ENCODE measurements around the gene TP53.

DNA sequence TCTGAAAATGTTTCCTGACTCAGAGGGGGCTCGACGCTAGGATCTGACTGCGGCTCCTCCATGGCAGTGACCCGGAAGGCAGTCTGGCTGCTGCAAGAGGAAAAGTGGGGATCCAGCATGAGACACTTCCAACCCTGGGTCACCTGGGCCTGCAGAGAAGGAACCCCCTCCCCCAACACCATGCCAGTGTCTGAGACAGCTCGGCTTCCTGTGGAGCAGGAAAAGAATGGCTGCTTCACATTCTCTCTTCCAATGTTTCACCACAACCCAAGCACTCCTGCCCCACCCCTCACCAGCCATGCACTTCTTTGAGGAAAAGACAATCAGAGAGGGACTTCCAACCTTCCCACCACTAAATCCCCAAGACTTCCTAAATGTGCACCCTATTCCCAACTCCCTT lies 10.8 kb downstream of the TP53 start:
- TF ChIP-seq EZH2 (IDR thresholded peaks at IDR 0.05; ENCODE audit: low read length): no peak
- no peak for TF ChIP-seq CTCF (optimal IDR thresholded peaks at IDR 0.05 in 1 of 3, IDR thresholded peaks at IDR 0.05 in 1 of 3, conservative IDR thresholded peaks at IDR 0.05 in 1 of 3; ENCODE audit: extremely low read depth in 1 of 3, insufficient read depth in 2 of 3, low read length in 3 of 3)
